ENCODE measurements around the gene FASTKD2.

The FASTKD2 gene

DNA sequence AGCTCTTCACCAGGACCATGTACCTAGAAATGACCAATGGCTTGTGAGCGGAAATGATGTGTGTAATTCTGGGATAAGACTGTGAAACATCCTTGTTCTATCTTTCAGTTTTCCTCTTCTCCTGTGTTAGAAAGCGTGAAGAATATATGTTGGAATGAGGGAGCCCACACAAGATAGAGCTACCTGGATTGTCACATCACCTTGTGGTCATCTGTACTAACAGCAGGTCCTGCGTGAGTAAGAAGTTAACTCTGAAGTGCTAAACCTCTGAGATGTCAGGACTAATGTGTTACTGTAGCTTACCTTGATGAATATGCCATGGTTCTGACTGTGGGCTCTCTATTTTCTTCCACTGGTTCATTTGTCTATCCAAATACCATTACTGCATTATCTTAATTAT, 75.6 kb downstream of the FASTKD2 start:
- no peak for DNase-seq
